NCI-H2107 treated with DMSO at 0.1 percent for 48 hours (cell line): ENCODE results near the gene STAMBPL1.
"Not testable (repeated sequence)": the region's sequence is repeated elsewhere in the genome, so short reads cannot be mapped to it uniquely, and the experiment has no call there.

ENCODE experiments used
- DNase-seq: peaks from one replicate; lab custom pipeline; 2025; ENCODE audit not compliant: unreplicated experiment; lab: John Stamatoyannopoulos, UW

Gene STAMBPL1

GRCh38 chr10:88919041-88919440, 39.0 kb downstream of the STAMBPL1 start:
- no peak for DNase-seq

DNA sequence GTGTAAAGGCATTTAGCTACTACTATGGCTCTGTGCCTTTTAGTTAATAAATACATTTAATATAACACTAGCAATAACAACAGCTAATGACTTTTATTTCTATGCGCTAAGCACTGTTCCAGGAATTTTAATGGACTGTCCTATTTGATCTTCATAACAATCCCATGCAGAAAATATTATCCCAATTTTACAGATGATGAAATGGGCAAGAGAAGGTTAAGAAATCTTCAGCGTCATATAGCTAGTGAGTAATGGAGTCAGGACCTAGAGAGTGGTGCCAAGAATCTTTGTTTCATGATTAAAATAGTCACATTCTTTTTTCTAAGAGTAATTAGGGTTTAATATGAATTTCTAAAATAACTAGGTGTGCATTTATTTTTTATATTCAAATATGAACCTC, 40.2 kb downstream of the STAMBPL1 start:
- no peak for DNase-seq

GRCh38 chr10:88920986-88921593, 41.0 kb downstream of the STAMBPL1 start:
- no peak for DNase-seq

GRCh38 chr10:88922041-88922440, 42.0 kb downstream of the STAMBPL1 start:
- DNase-seq, result no peak

DNA sequence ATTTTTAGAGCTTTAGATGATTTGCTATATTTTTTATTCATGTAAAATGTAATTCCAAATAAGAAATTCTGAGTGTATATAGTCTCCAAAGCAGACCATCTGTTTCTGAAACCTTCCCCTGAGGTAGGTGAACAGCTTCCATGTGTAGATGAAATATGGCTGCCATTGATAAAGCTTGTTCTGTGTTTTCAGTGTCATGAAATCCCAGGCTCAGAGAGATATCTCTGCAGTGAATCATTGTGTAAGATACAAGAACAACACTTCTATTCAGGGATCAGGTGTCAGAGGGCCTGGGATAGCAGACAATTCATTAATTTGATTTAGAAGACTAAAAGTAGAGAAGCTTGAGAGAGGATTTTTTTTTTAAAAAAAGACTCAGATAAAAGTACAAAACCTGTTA, 43.5 kb downstream of the STAMBPL1 start:
- DNase-seq, result no peak

DNA sequence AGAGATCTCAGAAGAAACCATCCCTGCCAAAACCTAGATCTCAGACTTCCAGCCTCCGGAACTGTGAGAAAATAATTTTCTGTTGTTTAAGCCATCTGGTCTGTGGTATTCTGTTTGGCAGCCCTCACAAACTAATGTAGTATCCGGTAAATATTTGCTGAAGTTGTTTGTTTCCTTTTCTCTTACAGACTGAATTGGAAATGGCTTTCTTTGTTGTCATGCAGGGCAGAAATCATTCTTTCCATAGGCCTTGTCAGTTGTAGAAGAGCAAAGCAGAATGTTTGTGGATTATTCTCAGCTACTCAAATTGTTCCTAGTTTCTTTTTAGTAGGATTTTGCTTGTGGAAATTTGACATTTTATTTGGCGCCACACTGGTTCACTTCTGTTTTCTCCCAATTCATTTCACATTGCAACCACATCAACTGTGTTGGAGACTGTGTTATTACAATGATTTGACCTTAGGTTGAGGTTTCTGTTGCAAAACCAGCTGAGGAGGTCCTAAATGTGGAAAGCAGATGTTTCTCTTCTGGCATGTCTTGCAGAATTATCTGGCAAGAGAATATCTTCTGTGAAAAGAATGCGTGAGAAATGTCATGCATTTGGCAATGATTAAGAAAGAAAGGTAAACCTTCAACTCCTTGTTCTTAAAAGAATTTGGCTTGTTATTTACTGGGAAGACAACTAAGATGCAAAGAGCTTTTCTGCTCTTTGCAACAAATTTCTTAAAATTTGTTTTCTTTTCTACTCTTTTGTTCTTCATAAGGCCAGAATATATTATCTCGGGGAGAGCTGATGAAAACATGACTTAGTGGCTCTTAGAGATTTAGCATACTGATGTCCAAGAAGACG, 46.7 kb downstream of the STAMBPL1 start:
- no peak for DNase-seq

DNA sequence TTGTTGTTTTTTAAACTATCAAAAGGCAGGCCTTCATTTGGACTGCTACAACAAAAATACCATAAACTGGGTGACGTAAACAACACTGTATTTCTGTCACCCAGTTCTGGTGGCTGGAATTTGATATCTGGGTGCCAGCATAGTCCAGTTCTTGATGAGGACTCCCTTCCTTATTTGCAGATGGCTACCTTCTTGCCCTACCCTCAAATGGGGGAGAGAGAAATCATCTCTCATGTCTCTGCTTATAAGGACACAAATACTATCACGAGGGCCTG, 47.3 kb downstream of the STAMBPL1 start:
- no peak for DNase-seq

DNA sequence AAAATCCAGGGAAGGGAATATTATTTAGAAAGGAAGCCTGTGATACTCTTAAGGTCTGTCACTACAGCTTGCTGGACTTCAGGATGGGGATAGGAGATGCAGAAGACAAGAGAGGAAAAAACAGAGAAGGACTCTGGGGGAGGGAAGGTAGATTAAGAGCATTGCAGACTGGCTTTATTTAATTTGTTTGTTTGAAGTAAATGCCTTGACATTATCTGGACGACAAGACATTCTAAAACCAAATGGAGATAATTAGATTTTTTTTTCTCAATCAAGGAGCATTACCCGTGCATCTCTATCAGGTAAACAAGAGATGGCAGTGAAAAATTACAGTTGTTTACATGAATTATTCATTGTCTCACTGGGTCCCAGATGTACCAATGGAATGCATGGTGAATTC, 48.2 kb downstream of the STAMBPL1 start:
- no peak for DNase-seq

DNA sequence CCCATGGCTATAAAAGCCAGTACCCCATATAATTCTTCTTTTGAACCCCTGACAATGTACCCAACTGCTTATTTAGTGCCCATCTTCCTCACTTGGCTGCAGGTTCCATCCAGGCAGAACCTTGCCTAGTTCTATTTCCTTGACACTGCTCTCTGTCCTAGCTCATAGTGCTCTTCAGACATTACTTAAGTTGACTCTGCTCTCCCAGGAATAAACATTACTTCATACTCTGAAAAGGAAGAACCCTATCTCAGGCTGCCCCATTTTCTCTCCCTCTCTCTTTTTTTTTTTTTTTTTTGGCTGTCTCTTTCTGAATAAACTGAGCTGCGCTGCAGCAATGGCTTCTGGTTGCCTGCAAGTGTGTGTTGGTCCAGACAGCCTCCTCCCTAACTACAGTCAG, 51.5 kb downstream of the STAMBPL1 start:
- no peak for DNase-seq

DNA sequence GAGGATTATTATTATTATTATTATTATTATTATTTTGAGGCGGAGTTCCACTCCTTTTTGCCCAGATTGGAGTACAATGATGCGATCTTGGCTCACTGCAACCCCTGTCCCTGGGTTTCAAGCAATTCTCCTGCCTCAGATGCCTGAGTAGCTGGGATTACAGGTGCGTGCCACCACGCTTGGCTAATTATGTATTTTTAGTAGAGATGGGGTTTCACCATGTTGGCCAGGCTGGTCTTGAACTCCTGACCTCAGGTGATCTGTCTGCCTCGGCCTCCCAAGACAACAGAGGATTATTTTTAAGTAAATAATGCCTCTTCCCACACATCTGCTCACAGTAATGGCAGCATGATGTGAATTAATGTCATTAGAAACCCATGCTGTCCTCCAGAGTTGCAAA, 52.0 kb downstream of the STAMBPL1 start:
- DNase-seq, result not testable (repeated sequence)

GRCh38 chr10:88932539-88933256, 52.7 kb downstream of the STAMBPL1 start:
- DNase-seq, result peak; percentile 40

- DNase-seq, result no peak
Measured at GRCh38 chr10:88933564-88933963, 53.5 kb downstream of the STAMBPL1 start.

DNA sequence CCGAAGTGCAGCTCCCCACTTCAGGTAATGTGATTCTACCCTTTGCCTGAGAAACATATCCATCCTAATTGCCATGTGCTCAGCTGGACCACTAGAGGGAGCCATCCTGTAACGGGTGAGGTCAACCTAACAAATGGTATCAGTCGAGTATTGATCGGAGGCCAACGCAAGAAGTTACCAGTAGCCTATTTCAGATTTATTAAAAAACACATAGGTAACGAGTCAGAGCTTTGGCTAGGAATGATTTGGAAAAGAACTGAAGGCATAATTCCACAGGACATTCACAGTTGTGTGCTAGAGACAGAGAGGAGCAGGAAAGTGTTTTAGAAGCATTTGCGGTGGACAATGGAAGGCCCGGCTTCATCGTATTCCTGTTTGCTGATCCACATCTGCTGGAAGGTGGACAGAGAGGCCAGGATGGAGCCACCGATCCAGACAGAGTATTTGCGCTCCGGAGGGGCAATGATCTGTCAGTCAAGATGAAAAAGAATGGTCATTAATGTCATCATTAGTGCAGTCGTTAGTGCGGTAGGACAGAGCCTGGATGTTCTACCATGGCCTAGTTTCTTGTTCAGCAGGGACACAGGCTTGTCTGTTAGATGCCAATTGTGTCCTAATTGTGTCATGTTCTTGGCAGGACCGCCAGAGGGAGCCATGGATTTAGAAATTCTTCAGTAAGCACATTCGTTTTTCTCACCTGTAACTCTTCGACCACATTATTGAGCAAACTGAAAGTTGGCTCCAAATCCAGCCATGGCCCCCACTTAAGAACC, 55.0 kb downstream of the STAMBPL1 start:
- DNase-seq, result peak; percentile 44

DNA sequence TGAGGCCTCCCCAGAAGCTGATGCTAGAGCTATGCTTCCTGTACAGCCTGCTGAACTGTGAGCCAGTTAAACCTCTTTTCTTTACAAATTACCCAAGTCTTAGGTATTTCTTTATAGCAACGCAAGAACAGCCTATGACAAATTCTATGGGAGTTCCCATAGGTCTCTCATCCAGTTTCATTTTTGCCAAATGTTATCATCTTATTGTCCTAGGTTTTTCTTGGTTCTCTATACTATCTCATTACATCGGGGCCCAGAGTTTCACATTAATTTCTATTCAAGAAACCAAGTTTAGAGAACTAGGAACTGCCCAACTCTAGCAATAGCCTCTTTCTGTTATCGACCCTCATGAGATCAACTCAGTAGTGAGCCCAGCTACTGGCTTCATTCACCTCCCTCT, 56.6 kb downstream of the STAMBPL1 start:
- DNase-seq, result no peak

- no peak for DNase-seq
Measured at GRCh38 chr10:88938039-88938438, 58.0 kb downstream of the STAMBPL1 start.

- DNase-seq, result no peak
Measured at GRCh38 chr10:88938938-88939337, 58.9 kb downstream of the STAMBPL1 start.

- DNase-seq, result no peak
Measured at GRCh38 chr10:88941026-88941425, 61.0 kb downstream of the STAMBPL1 start.

DNA sequence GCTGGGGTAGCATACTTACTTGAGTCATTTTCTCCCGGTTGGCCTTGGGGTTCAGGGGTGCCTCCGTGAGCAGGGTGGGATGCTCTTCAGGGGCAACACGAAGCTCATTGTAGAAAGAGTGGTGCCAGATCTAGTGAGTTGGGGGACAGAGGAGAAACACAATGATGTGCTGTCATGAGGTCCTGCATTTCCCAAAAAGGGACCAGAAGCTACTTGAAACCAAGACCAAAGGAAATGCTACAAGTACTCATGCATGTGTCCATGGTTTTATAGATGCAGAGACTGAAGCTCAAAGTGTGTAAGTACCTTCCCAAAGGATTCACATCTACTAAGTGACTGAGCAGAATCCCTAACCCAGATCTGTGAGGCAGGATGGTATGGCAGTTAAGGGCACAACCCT, 63.7 kb downstream of the STAMBPL1 start:
- DNase-seq, result no peak

DNA sequence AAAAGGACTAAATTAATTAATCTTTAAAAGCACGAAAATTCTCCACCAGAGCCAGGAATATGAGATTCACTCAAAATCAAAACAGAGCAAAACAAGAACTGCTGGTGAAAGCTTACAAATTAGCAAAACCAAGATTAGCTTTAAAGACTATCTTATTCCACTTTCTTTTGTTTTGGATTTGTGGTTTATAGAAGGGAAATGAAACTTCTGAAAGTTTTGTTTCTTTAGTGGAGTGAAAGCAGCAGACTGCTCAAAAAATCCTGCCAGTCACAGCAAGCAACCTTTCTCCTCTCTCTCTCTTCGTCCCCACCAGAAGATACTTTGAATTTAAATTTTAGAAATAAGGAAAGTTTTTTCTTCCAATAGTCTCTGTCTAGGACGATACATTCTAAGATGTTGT, 64.8 kb downstream of the STAMBPL1 start:
- no peak for DNase-seq

DNA sequence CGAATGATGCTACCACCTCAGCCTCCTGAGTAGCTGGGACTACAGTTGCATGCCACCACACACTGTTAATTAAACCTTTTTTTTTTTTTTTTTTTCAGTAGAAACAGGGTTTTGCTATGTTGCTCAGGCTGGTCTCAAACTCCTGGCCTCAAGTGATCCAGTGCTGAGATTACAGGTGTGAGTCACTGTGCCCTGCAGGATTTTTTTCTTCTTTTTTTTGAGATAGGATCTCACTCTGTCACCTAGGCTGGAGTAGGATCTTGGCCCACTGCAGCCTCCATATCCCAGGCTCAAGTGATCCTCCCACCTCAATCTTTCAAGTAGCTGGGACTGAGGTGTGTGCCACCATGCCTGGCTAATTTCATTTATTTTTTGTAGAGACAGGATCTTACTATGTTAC, 66.2 kb downstream of the STAMBPL1 start:
- DNase-seq, result no peak

GRCh38 chr10:88946965-88947590, 67.0 kb downstream of the STAMBPL1 start:
- no peak for DNase-seq
